NCI-H82 treated with DMSO at 0.1 percent for 48 hours (cell line): Measurements from ENCODE around the gene SGPP2.
A peak's percentile ranks its signal among the peaks of the same experiment; 100 is the strongest.

Source experiments
- DNase-seq: peaks from one replicate; lab custom pipeline; 2025; ENCODE audit not compliant: unreplicated experiment; lab: John Stamatoyannopoulos, UW

The SGPP2 gene

DNA sequence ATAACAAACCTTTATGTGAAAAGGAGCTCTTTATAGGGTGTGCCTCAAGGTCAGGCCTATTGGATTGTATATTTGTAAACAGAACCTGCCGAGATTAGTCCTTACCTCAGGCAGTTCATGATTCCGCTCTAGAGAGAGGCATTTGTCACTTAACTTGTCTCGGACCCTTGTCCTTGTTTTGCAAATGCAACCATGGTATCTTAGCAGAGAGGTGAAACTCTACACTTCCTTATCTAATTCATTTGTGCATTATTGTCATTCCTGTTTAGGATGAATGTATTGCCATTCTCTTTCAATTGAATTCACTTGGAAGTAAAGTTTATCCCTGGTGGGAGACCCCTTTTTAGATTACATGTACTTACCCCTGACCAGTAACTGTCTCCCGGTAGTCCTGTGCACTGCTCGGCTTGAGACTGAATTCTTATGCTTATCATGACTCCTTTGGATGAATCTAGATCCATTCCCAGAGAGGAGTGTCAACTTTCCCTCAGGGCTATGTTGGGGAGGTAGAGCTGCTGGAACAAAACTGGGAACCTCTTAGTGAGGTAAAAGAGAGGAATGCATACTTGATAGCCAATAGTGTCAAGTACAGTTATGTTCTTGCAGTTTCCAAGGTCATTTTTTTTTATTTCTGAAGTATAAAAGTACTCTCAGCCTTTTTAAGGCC, 46.6 kb downstream of the SGPP2 start:
- DNase-seq: no peak

DNA sequence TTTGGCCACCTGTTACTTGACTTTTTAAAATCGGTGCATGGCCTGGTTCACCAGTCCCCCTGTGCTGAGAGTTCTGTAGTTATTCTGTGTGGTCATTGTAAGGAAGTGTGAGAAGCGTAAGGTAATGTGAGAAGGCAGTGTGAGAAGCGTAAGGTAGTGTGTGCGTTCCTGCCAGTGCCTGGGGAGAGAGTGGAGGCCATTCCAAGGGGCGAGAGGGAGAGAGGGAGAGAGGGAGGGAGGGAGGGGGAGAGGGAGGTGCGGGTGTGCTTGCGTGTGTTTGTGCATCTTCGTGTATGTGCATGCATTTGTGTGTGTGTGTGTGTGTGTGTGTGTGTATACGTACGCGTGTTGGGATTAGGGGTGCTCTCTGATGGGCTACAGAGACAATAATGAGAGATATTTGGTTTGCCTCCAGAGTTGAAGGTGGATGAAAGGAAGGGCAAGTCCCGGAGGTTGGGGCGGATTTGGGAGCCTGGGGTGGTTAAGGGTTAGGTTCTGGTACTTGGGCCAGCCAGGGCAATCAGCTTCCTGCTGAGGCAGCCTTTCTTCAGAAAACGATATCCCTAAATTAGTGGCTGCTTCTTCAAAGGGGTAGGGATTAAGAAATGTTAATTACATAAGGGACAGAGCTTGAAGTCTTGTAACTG, 53.7 kb downstream of the SGPP2 start:
- DNase-seq: no peak

DNA sequence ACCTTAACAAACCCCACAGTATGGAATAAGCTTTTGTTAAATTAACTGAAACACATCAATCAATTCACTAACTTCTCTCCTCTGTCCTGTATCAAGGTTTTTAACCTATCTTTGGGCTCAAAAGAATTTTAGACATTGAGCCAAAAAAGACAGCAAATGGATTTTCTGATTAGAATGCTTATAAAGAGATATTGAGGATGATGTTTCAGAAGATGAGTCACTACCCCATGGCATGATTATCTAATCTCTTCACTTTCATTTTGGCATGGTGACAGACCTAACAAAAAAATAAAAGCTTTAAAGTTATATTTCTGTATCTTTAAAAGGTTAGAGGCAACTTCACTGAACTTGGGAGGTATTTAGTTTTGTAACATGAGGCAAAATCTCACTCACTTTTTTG, 55.5 kb downstream of the SGPP2 start:
- DNase-seq: no peak

DNA sequence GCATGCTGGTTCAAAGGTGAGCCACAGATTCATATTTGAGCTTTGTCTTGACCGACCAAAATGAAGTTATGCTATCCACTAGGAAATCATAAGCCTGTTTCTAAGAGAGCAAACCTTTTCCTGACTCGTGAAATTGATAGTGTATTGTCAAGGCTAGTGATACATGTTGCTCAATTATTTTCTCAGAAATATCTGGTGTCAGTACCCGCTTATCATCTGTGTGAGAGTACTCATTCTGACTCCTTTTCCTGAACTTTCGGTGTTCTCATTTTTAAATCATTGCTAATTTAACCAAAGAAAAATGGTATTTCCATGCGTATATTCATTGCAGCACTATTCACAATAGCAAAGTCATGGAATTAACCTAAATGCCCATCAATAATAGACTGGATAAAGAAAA, 56.2 kb downstream of the SGPP2 start:
- no peak for DNase-seq

DNA sequence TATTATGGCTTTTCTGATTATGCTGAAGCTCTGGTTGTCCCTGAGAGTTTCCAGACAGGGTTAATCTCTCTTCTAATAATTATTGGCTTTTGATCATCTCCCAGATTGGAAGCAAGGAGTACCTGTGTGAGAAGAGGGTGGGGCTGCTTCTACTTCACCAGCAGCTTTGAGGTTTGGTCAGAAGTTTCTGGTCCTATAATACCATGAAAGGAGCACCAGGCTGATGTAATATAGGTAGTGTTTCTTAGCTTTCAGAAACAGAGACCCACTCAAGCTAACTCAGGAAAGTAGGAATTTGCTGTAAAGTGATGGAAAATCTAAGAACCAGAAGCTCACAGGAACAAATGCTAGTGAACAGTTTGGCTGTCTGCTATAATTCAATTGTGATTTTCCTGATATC, 57.6 kb downstream of the SGPP2 start:
- no peak for DNase-seq

DNA sequence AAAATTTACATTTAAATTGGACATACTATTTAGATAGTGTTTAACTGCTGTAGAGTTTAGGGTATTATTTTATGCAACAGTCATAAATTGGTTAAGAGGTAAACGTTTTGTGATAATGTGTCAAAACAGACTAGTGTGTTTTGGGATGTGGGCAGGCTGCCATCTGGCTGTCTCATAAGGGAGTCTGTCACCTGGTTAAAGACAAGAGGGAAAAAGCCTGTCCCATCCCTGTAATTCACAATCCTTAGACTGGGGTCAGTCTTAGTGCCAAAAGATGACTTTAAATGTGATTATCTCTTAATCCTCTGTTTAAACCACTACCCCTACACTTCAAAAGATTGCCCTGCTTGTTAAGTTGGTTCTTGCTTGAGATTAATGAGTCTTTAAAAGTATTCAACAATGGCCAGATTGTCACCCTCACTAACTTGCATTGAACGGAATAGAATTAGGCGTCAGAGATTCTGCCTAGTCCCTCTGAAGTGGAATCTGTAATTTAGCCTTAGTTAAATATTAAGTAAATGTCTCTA, 59.2 kb downstream of the SGPP2 start:
- DNase-seq: peak; percentile 94

DNA sequence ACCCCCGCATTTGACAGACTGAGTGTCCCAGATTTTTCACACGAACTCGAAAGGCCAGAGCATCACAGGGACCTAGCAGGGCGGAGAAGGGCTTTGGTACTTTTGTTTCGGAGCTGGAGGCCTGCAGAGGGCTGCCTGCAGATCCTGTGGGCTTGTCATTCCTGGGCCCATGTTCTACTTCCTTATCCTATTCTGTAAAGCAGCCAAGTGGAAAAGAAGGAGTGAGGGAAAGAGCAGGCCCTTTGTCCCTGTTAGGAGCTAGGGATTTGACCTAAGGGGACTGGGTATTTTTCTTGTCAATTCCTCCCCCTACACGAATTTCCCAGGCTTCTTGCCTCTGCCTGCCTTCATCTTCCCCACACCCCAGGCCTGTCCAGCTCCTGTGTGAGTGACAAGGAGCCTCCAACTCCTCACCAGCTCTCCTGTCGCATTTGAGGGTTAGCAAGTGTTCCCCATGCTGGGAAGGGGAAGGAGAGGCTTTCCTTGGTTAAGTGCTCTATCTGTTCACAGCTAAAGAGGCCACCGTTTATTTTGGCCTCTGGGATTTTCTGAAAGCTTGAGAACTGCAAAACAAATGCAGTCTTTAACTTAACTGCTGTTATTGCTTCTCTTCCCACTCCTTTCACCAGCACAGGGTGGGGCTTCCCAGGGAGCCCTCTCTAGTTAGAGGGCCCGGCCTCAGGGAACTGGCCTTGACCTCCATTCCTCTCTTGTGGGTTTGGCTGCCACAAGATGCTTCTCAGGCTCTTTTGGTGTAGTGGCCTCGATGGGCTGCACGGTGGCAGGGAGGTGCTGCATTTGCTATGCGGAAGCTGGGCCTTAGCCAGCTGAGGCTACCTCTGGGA, 61.2 kb downstream of the SGPP2 start:
- DNase-seq: no peak

DNA sequence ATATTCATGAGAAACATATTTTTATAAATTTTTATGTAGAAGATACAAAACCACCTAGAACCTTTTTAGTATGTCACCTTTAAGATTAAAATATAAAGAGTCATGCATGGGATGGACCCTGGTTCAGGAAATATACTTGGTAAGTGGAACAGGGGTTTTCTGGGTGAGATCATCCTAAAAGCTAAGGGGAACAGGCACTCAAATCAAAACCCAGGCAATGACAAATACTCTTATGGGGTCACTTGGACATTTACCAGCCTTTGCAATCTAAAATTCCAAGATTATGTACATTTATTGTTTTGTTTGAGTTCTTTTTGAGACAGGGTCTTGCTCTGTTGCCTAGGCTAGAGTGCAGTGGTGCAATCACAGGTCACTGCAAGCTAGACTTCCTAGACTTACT, 65.8 kb downstream of the SGPP2 start:
- no peak for DNase-seq

DNA sequence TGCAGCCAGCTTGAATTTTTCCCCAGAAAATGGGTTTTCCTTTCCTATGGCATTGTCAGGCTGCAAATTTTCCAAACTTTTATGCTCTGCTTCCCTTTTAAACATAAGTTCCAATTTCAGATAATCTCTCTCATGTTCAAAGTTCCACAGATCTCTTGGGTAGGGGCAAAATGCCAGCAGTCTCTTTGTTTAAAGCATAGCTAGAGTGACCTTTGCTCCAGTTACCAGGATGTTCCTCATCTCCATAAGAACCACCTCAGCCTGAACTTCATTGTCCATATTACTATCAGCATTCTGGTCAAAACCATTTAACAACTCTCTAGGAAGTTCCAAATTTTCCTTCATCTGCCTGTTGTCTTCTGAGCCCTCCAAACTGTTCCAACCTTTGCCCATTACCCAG, 68.3 kb downstream of the SGPP2 start:
- DNase-seq: no peak

DNA sequence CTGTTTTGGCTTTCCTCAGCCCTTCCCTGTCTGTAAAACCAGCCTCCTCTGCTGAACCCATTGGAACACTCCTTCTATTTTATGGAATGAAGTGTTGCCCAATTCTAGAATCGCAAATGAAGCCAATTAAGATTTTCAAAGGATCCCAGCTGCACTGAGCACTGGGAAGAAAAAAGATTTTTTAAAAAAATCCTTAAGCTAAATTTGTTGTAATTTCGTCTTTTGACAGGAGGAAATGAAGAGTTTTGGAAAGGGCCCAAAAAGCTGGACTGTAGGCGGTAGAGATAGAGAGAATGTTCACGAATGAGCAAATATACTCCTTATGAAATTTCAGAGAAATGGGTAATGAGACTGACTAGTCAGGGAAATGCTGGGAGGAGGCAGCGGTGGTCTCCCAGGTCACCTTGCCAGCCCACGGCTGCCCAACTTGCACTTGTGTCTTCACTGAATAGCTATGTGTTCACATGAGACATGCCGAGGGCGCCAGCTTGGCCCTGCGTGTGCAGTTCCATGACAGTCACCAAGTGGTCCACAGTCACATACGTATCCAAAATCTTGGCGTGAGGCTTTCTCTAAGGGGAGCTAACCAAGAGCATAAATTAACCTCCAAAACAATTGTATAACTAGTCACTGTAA, 69.9 kb downstream of the SGPP2 start:
- DNase-seq: no peak

DNA sequence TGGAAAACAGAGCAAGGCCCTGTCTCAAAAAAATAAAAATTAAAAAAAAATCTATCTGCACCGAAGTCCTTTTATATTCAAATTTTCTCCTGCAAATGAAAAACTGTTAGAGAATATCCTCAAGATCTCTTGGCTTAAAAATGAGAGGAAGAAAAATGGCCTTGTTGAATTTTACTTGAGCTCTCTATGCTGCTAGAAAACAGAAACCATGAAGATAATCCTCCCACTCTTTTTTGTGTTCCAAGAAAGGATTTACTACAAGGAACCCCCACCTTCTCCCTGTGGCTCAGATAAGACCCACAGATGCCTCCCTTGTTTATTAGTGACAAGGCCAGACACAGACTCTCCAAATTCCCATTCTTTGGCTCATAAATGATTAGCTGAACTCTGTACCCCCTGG, 71.0 kb downstream of the SGPP2 start:
- no peak for DNase-seq

DNA sequence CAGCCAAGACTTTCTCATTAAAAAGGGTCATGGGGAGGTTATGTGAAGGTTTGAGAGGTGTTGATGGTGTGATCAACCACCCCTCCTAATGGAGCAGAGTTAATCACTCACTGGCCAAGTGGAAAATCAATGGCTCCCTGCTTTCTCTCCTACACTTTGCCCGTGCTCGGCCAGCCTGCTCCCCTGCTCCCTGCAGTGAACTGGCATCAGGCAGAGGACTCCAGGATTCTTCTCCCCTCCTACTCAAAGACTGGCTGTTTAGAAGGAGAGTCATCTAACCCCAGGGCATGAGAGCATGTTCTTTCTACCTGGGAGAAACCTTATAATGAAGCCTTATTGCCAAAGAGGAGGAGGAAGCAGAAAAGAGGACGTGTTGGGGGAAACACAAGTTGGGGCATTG, 74.9 kb downstream of the SGPP2 start:
- DNase-seq: no peak

DNA sequence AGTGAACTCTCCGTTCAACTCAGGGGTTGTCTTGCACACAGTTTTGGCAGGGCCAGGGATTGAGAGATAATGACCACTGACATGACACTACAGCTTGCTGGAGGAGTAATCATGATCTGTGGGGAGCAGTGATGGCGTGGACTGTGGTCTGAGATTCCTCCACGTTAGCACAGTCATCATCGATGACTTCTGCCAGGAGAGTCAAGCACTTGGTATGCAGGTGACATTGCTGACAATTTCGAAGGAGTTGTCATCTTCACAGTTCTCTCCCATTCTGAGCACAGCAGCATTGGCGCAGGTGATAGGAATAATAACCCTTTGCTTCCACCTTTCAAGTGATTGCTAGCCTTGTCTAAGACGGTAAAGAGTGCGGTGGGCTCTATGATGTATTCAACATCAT, 79.8 kb downstream of the SGPP2 start:
- no peak for DNase-seq

DNA sequence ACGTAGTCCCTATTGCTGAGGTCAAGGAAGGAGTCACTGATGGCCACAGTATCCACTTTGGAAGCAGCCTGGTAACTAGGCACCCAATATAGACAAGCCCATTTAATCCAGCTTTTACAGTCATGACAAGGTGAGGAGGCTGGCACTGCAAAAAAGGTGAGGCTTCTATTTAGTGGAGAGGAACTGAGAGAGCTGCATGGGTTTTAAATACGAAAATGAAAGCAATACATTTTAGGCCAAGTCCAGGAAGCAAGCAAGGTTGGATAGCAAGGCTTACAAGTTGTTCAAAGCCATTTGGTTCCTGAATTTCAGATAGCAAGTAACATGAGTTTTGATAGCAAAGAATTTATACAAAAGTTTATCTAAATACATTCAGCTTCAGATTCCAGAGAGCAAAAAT, 80.4 kb downstream of the SGPP2 start:
- no peak for DNase-seq

DNA sequence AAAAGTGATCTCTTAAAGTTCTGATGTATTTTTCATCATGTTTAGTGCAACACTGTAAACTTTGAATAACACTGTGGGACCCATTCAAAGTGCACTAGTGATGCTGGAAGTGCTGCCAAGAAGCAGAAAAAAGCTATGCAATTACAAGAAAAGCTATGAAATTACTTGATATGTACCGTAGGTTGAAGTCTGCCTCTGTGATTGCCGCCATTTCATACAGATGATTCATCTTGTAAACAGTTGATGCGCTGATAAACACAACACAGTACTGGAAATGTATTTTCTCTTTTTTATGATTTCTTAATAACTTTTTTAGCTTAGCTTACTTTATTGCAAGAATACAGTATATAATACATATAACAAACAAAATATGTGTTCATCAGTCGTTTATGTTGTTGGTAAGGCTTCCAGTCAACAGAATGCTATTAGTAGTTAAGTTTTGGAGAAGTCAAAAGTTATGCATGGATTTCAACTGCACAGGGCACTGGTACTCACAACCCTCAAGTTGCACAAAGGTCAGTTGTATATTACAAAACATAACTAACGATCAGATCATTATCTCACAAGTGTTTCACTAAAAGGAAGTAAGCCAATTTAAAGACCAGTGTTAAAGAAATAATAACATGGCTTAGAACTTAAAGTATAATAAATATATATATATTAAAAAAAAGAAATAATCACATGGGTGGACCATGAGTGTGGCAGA, 82.0 kb downstream of the SGPP2 start:
- DNase-seq: no peak

DNA sequence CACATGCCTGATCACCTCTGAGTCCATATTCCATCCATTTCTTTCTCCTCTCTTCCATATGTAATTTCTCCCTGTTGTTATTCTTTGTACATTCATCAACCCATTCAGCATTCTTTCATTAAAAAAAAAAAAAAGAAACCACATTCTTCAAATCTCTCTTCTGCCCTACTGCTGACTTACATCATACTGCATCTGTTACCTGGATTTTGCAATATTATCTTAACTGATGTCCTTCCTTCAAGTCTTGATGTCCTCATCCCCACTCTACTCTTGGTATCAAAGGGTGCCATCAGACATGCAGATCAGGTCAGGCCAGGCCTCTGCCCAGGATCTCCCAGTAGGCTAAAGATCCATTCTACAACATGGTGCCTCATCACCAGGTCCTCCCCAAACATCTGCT, 90.6 kb downstream of the SGPP2 start:
- no peak for DNase-seq

DNA sequence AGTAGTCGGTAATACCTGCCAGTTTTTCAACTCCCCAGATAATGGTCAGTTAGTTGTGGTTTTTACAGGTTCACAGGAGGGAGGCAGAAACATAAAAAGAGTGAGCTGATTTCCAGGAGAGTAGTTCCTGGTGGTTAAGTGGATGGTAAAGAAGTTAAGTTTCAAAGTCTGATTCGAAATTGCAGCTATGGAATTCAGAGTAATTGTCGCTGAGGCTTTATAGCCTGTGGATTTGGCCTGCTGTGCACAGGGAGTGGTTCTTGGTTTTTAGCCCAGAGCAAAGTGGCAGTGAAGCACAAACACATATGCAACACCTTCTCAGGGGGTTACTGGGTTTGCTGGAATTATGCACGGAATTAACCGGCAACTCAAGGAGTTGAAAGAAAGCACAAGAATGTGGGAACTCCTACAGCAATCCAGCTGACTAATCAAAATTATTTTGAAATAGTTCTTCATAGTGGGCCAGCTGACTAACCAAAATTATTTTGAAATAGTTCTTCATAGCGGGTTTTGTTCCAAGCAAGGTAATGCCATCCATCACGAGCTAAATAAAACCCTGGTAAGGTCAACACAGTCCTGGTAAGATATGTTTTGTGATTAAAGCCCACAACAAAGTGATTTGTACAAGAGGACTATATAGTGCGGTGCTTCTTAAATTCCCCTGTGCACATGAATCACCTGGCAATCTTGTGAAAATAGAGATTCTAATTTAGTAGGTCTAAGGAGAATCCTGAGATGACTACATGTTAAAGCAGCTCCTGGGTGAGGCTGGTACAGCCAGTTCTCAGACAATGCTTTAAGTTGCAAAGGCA, 94.4 kb downstream of the SGPP2 start:
- no peak for DNase-seq

DNA sequence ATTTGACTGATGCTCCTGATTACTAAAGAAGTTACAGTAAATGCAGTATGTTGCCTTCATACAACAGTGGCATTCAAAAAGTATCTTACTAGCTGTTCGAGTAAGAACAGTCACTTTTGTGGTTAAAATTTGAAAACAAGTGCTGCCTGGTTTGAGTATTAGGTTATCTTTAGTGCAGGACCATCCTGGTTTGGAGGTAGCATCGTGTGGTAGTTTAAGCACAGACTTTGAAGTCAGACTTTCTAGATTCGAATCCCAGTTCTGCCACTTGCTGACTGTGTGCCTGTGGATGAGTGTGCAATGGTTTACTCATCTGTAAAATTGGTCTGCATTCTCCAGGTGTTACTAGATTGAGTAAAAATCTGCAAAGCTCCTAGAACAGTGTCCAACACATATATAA, 96.8 kb downstream of the SGPP2 start:
- DNase-seq: no peak

DNA sequence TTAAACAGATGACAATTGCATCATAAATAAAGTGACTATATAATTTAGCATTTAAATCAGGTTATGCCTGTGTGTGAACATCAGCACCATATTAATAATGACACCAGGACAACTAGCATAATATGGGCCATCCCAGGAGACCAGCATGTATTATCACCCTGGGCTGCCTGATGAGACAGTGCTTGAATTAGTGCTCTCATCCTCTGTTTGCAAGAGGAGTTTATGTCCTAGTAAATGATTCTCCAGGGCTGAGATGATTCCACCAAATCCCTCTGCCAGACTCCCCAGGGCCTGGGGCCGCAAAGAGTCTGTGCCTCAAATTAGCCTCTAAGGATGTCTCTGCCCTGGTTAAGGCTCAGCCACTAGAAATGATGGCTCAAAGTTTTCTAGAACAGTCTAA, 97.7 kb downstream of the SGPP2 start:
- no peak for DNase-seq
